ENCODE data around the gene CLEC4D.
"Not testable (repeated sequence)": the region's sequence is repeated elsewhere in the genome, so short reads cannot be mapped to it uniquely, and the experiment has no call there.

CLEC4D gene

GRCh38 chr12:8513256-8513655 is at the start of gene CLEC4D:
Gene CLEC4D, plus strand, starts transcription at chr12:8513503. Its CDS starts 230 bp downstream, at chr12:8513733.
- Histone ChIP-seq H3K9me3 (no peaks in the 10 kb centered on the region), H3K36me3 (no peaks in the 10 kb centered on the region), H3K4me3 (no peak within 1 kb of the TSS), H3K9ac (no peak within 1 kb of the TSS), H3K4me1 (peaks cover 26% of the 10 kb centered on the region), H3K27me3 (no peaks in the 10 kb centered on the region), H4K20me1 (no peaks in the 10 kb centered on the region), H3K4me2 (no peak within 1 kb of the TSS), H3K27ac (no peak within 1 kb of the TSS)
- no peak for TF ChIP-seq Cebpa-rat (IDR thresholded peaks at IDR 0.05)

GRCh38 chr12:8465301-8465996 is 47.9 kb upstream of the CLEC4D start:
- no peaks in the 10 kb centered on the region for H3K36me3 ChIP-seq
- no peak overlapping the region for H3K4me2 ChIP-seq
- H4K20me1 ChIP-seq: no peaks in the 10 kb centered on the region
- H3K27me3 ChIP-seq: no peaks in the 10 kb centered on the region
- H3K9me3 ChIP-seq: peaks cover 9% of the 10 kb centered on the region
- no peak overlapping the region for H3K9ac ChIP-seq
- TF ChIP-seq Cebpa-rat (IDR thresholded peaks at IDR 0.05): no peak
- no peaks in the 10 kb centered on the region for H3K4me1 ChIP-seq
- H3K27ac ChIP-seq: no peak overlapping the region
- H3K4me3 ChIP-seq: no peak overlapping the region

- no peaks in the 10 kb centered on the region for H4K20me1 ChIP-seq
- no peaks in the 10 kb centered on the region for H3K36me3 ChIP-seq
- TF ChIP-seq Cebpa-rat (IDR thresholded peaks at IDR 0.05): no peak
- H3K9ac ChIP-seq: no peak overlapping the region
- H3K9me3 ChIP-seq: peaks cover 9% of the 10 kb centered on the region
- H3K27ac ChIP-seq: no peak overlapping the region
- H3K4me2 ChIP-seq: no peak overlapping the region
- H3K4me3 ChIP-seq: no peak overlapping the region
- no peaks in the 10 kb centered on the region for H3K4me1 ChIP-seq
- no peaks in the 10 kb centered on the region for H3K27me3 ChIP-seq
Measured at GRCh38 chr12:8466241-8466640, 47.1 kb upstream of the CLEC4D start.

GRCh38 chr12:8471090-8471489 is 42.2 kb upstream of the CLEC4D start:
- TF ChIP-seq Cebpa-rat (IDR thresholded peaks at IDR 0.05): no peak
- no peaks in the 10 kb centered on the region for H3K36me3 ChIP-seq
- H4K20me1 ChIP-seq: no peaks in the 10 kb centered on the region
- H3K9me3 ChIP-seq: peaks cover 9% of the 10 kb centered on the region
- no peak overlapping the region for H3K27ac ChIP-seq
- H3K4me1 ChIP-seq: no peaks in the 10 kb centered on the region
- no peak overlapping the region for H3K9ac ChIP-seq
- H3K4me3 ChIP-seq: no peak overlapping the region
- no peaks in the 10 kb centered on the region for H3K27me3 ChIP-seq
- H3K4me2 ChIP-seq: no peak overlapping the region

GRCh38 chr12:8475508-8476203 is 37.6 kb upstream of the CLEC4D start:
- Histone ChIP-seq H3K9me3 (no peaks in the 10 kb centered on the region), H3K36me3 (no peaks in the 10 kb centered on the region), H3K4me2 (no peak overlapping the region), H4K20me1 (no peaks in the 10 kb centered on the region), H3K4me1 (no peaks in the 10 kb centered on the region), H3K4me3 (no peak overlapping the region), H3K9ac (no peak overlapping the region), H3K27ac (no peak overlapping the region), H3K27me3 (no peaks in the 10 kb centered on the region)
- TF ChIP-seq Cebpa-rat (IDR thresholded peaks at IDR 0.05): no peak

GRCh38 chr12:8482571-8483061 is 30.7 kb upstream of the CLEC4D start:
- Histone ChIP-seq H3K27ac (no peak overlapping the region), H3K9ac (no peak overlapping the region)
- no peak for TF ChIP-seq Cebpa-rat (IDR thresholded peaks at IDR 0.05)

GRCh38 chr12:8483079-8483478 is 30.2 kb upstream of the CLEC4D start:
- TF ChIP-seq Cebpa-rat (IDR thresholded peaks at IDR 0.05): no peak
- no peak overlapping the region for H3K27ac ChIP-seq
- no peaks in the 10 kb centered on the region for H4K20me1 ChIP-seq
- no peak overlapping the region for H3K4me3 ChIP-seq
- H3K9me3 ChIP-seq: no peaks in the 10 kb centered on the region
- no peaks in the 10 kb centered on the region for H3K27me3 ChIP-seq
- H3K9ac ChIP-seq: no peak overlapping the region
- no peak overlapping the region for H3K4me2 ChIP-seq
- no peaks in the 10 kb centered on the region for H3K36me3 ChIP-seq
- no peaks in the 10 kb centered on the region for H3K4me1 ChIP-seq

More at GRCh38 chr12:8482571-8483061, 30.7 kb upstream of the CLEC4D start:
- Histone ChIP-seq H4K20me1 (no peaks in the 10 kb centered on the region), H3K4me2 (no peak overlapping the region), H3K9me3 (no peaks in the 10 kb centered on the region), H3K27me3 (no peaks in the 10 kb centered on the region), H3K36me3 (no peaks in the 10 kb centered on the region), H3K4me1 (no peaks in the 10 kb centered on the region), H3K4me3 (no peak overlapping the region)

- peaks cover 39% of the 10 kb centered on the region for H3K4me1 ChIP-seq
Measured at GRCh38 chr12:8491646-8492530, 21.4 kb upstream of the CLEC4D start.

GRCh38 chr12:8493084-8493483 is 20.2 kb upstream of the CLEC4D start:
- Histone ChIP-seq H3K9ac (no peak overlapping the region), H3K27me3 (no peaks in the 10 kb centered on the region), H3K36me3 (no peaks in the 10 kb centered on the region), H3K9me3 (peaks cover 7% of the 10 kb centered on the region; the same call in 1 of the 2 replicates), H3K4me3 (no peak overlapping the region), H3K4me2 (peak overlapping the region; percentile 29), H3K4me1 (peaks cover 39% of the 10 kb centered on the region), H4K20me1 (no peaks in the 10 kb centered on the region), H3K27ac (no peak overlapping the region)
- peak; percentile 29; the same call in 1 of the 2 replicates for TF ChIP-seq Cebpa-rat (IDR thresholded peaks at IDR 0.05)

More at GRCh38 chr12:8491646-8492530, 21.4 kb upstream of the CLEC4D start:
- H3K4me2 ChIP-seq: peak overlapping the region; percentile 29
- H3K9me3 ChIP-seq: peaks cover 7% of the 10 kb centered on the region; the same call in 1 of the 2 replicates
- H3K27me3 ChIP-seq: no peaks in the 10 kb centered on the region
- no peaks in the 10 kb centered on the region for H3K36me3 ChIP-seq
- H3K27ac ChIP-seq: no peak overlapping the region
- H3K9ac ChIP-seq: no peak overlapping the region
- no peak for TF ChIP-seq Cebpa-rat (IDR thresholded peaks at IDR 0.05)
- H3K4me3 ChIP-seq: no peak overlapping the region
- H4K20me1 ChIP-seq: no peaks in the 10 kb centered on the region

GRCh38 chr12:8495671-8496070 is 17.6 kb upstream of the CLEC4D start:
- not testable (repeated sequence) for H3K36me3 ChIP-seq, H3K9me3 ChIP-seq, H3K27me3 ChIP-seq, H3K27ac ChIP-seq, H3K9ac ChIP-seq, H4K20me1 ChIP-seq, H3K4me3 ChIP-seq
- H3K4me1 ChIP-seq: peaks cover 39% of the 10 kb centered on the region
- H3K4me2 ChIP-seq: peak overlapping the region; percentile 66

GRCh38 chr12:8496074-8496473 is 17.2 kb upstream of the CLEC4D start:
- not testable (repeated sequence) for H3K4me3 ChIP-seq, H3K9me3 ChIP-seq, H3K27me3 ChIP-seq, H3K36me3 ChIP-seq, H3K9ac ChIP-seq, H4K20me1 ChIP-seq, H3K27ac ChIP-seq
- Histone ChIP-seq H3K4me2 (peak overlapping the region; percentile 66), H3K4me1 (peaks cover 39% of the 10 kb centered on the region)

All from BLaER1 (cell line).